ENCODE measurements around the gene SHF.

- TF ChIP-seq CTCF (IDR thresholded peaks at IDR 0.05; ENCODE audit: low read depth, low read length) (no peak), EZH2phosphoT487 (IDR thresholded peaks at IDR 0.05; ENCODE audit: low read depth) (no peak)
Measured at GRCh38 chr15:45228931-45229330, 41.2 kb upstream of the SHF start.
